GM18526 (cell line): ENCODE data around the gene FIGLA.

ENCODE experiments used
- POLR2A ChIP-seq: IDR thresholded peaks from 3 replicates; pipeline ENCODE4 v1.6.1; 2011; ENCODE audit not compliant: insufficient read length; ENCODE audit errors: extremely low read depth

Gene FIGLA

DNA sequence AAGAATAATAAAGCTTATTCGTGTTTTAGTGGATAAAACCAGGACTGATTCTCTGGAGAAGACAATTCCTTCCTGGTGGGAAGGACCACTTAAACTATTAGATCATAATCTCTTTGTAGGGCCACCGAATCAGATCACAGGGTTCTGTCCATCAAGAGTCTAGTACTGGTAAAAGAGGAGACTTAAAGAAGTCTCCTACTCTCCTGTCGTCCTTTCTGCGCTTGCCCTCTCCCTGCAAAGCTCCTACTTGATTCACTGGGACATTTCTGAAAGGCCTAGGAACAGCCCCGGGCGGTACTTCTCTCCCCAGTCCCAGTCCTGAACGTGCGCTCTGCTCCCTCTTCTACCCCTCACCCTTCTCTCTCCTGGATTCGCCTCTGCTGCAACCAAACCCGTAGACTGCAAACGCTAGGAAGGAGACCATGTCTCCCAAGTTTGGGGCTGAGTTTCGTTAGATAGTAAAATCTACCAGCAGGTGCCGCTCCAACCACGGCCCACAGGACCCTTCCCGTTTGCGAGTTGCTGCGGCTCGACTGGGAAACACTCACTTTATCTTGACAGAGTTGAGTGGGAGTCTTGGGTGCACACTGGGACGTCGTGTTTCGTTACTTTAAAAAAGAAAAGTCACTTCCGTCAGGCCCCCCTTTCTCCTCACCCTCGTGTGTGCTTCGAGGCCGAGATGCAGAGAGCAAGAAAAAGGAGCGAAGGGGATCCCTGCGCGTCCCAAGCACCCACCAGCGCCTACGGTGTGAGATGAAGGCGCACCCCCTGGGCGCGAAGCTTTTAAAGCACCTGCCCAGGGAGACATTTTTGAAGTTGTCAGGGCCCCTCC lies 923 bp downstream of the FIGLA start:
- no peak for TF ChIP-seq POLR2A

DNA sequence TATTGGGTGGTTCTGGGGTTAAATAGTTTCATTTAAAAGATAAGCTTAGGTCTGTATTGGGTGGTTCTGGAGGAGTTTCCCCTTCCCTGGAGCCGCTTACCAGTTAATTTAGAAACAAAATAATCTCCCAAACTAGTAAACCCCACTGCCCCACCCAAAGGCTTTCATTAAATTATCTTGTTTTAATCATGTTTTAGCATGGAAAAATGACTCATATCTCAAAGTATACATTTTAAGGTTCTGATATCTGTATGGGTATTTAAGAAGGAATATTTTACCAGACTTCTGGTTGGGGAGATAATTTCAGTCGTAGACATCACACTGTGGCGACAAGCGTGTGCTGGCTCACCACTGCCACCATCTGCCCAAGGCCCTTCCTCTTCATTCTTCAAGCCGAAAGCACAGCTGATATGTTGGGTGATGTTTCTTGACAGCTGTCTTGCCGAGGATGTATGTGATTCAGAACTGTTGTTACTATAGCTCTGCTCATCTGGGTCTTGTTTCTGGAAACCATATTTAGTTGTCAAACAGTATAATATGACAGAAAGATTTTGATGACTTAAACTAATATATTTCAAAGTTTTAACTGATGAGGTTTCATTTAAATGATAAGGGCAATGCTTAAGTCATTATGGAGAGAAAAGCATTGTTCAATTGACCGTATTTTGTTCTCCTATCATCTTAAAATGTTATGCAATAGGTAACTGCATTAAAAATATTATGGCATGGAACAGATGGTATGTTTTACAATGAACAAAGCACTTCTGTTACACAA lies 5.1 kb downstream of the FIGLA start:
- TF ChIP-seq POLR2A: no peak

DNA sequence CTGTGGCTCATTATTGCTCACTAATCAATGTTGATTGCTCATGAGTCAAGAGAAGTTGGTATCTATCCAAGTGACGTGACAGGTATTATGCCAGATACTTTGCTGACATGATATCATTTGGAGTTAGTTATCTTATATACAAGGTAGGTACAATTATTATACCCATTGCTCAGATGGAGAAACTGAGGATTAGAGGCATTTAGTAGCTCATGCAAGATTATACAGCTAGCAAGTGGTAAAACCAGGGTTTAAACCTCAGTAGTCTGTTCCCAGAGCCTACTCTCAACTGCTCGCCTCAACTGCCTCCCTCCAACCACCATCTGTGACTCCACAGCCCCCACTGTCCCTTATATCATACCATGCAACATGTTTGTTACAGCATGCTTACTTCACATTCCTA lies 6.1 kb downstream of the FIGLA start:
- no peak for TF ChIP-seq POLR2A

DNA sequence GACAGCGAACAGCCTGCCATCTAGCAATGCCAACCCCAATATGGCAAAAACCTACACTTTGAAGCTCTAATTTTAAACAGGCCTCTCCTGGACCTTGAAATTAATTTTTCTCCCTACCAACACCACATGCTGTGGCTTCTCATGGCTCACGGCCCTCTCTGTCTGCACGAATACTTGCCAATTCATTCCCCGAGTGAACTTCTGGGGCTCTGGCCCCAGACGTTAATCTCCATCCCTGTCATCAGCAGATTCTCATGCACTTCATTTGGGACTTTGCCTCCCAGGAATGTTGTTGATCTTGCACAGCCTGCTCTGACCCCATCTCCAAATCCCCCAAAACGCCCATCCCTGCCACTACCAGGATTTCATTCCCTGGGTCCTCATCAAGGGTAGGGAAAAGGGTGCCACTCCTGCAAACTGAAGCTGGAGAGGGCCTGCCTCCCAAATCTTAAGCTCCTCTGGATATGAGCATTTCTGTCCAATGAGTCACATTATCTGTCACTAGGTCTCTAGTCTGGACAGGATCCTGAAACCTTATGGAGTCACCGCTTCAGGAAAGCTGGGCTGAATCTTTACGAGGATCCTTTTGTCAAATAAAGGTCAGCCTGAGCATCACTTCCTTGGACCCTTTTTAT lies 10.4 kb downstream of the FIGLA start:
- TF ChIP-seq POLR2A: no peak

DNA sequence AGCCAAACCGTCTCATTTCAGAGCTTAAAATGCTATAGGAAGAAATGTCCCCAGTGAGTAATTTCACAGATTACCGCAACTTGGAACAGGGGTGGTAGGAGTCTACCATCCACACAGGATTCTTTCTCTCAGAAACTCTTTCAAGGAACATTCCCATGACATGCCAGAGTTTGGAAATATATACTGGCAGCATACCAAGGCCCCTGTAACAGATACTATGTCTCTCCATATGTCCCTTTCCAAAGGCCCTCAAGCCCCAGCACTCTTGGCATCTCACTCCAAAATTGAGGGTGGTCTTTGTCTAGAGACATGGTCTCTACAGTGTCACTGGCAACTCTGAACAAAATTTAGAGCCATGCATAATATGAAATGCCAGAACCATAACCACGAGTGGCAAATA lies 11.0 kb downstream of the FIGLA start:
- no peak for TF ChIP-seq POLR2A

DNA sequence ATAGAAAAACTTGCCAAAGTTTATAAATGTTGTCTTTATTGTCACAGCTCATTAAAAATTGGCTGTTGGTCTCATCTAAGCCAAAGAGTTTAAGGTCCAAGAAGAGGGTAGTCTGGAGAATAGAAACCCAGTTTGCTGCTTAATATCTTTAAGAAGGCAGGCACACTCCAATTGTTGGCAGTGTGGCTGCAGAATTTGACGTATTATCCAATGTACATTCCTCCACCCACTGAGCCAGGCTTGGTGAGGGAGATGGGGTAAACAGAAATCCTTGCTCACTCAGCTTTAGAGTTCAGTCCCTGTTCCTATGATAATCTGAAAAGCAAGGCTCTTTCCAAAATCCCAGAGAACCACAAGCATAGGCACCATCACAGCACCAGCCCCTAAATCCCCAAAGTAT lies 11.8 kb downstream of the FIGLA start:
- no peak for TF ChIP-seq POLR2A

DNA sequence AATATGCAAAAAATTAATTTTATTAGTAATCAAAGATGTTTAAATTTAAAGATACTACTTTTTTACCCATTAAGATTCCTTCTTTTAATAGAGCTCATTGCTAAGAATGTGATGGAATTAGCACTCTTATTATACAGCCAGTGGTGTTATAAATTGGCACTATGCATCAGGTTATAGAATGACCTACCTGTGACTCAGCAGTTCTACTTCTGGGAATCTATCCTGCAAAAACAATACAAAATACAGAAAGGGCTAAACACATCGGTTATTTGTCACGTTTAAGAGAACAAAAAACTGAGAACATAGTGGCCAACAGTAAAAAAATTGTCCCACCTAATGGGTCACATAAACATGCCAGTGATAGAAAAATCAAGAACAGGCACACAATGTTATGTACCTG lies 13.0 kb downstream of the FIGLA start:
- no peak for TF ChIP-seq POLR2A

DNA sequence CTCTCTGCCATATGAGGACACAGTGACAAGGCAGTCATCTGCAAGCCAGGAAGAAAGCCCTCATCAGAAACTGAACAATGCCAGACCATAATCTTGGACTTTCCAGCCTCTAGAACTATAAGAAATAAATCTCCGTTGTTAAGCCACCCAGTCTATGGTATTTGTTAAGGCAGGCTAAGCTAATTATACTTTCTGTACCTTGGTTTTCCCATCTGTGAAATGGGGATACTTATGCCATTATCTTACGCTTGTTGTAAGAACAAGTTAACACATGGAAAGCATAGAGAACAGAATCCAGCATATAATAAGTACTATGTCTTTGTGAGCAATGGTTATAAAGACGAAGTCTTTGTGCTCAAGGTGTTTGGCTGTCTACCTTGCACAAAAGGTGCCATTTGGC lies 14.2 kb downstream of the FIGLA start:
- no peak for TF ChIP-seq POLR2A

DNA sequence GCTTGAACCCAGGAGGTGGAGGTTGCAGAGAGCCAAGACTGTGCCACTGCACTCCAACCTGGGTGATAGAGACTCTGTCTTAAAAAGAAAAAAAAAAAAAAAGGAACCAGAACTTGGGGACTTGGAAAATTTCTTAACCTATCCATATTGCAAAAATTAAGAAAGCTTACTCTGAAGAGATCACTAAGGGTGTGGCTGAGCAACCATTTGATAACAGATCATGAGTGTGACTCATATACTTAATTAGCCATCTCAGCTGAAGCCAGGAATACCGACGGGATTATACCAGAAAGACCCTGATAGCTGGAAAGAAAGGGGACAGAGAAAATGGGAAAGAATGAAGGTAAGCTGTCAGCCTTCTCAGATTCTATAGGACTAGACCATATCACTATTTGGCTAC lies 15.3 kb downstream of the FIGLA start:
- TF ChIP-seq POLR2A: no peak

DNA sequence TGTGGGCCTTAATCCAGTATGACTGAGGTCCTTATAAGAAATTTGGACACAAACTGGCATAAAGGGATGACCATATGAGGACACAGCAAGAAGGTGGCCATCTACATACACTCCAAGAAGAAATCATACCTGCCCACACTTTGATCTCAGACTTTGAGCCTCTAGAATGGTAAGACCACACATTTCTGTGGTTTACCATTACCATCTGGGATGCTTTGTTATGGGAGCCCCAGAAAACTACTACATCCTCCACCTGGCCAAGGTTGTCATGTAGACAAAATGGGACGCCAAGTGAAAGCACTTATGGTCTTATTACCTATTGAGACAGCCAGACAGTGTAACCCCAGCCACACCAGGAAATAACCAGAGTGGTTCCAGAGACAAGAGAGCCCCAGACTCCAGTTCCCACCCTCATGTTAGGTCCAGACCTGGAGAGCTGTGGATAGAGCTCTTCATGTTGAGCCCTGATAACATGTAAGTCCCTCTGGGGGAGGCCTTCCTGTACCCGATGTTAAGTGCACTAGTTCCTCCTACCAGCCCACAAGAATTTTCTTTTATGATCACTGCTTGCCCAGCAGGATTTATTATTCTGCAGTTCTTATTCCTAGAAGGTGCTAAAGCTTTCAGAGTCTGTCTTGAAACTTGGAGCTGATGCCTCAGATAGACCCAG lies 17.8 kb downstream of the FIGLA start:
- TF ChIP-seq POLR2A: no peak

DNA sequence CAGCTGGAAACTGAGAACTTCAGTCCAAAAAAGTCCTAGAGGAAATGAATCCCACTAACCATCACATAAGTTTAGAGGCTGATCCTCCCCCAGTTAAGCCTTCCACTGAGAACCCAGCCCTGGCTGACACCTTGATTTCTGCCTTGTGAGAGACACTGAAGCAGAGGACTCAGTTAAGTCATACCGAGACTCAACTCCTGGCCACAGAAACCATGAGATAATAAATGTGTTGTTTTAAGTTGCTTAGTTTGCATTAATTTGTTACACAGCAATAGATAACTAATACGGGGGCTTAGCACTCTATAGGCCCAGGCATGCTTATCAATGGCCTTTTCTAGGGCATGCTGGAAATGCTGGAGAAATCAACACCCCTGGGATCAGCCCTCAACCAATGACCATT lies 19.0 kb downstream of the FIGLA start:
- TF ChIP-seq POLR2A: no peak

DNA sequence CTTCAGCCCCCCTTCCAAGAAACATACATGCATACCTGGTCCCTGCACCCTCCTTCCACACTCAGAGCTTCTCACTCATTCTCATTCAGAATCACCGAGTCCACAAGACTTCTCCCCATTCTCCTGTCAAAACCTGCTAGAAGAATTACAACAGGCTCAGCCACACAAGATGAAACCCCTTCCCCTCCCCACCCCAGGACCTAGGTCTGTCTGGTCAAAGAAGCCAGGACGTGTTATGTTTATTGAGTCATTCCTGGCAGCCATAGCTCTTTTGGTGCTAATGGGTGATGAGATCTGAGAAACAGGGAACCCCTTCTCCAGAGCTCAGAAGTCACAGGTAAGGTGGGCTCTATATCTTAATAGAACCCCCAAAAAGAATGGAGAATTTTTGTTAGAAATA lies 21.0 kb downstream of the FIGLA start:
- no peak for TF ChIP-seq POLR2A

DNA sequence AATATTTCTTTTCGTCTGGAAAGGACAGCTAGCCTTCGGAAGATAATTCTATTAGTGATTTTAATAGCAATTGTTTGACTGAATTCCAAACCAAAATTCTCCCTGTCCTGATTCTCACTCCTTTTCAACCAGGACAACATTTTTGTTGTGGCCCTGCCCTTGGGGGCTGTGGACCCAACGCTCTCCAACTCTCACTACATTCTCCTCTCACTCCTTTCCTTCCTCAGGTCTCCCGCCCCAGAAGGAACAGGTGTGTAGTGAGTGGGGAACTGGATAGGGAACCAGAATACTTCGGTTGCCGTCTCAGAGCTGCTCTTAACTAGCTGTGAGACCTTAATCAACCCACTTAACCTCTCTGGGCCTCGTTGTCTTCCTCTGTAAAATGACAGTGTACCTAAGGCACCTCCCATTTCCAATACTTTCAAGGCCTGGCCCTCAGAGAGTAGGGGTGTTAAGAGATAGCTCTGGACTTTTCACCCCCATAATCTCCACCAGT lies 21.8 kb downstream of the FIGLA start:
- TF ChIP-seq POLR2A: no peak

DNA sequence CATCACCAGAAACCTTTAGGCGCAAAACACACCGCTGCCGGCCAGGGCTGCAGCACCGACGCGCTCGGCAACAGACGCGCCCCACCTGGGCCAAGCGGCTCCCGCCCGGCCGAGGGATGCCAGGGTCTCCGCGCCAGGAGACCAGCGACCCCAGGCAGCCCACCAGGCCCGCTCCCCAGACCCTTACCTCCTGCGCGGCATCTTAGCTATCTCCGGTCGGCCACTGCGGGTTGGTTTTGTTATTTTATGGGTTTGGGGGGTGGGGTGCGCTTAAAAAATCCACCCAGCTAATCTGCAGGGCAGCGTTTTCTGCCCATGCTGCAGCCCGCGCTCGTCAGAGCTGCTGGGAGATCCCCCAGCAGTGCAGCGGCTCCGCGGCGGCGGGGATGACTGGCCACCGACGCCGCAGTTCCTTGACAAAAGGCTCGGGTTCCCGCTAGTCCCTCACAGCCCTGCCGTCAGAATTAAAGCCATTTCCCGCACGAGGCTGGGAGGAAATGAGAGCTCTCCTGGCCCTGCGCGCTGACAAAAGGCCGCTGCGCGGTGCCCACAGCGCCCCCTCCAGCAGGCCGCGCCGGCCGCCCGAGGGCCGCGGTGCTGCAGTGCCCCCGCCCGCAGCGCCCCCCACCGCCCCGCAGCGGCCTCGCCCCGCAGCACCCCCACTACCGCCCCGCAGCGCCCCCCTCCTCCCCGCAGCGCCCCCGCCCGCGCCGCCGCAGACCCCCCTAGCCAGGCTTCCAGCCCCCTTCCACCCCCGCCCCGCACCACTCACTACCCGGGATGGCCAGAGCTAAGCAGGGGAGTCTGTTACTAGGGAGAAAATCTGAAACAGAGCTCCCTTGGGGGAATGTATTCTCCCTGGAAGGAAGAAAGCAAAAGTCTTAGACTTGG lies 22.5 kb downstream of the FIGLA start, which contains the start of gene ADD2:
Gene ADD2, minus strand, starts transcription at position 502 of the 891 bp plus-strand sequence. CDS start 61,792 bp downstream, outside the sequence.
- TF ChIP-seq POLR2A: no peak
